Measurements from ENCODE around the gene FN1. TPM values are rescaled to one million over a fixed set of nuclear protein-coding genes. Genes with fewer than 3 reads are reported as not detected.

Gene FN1
- total RNA-seq, 4 donors from 2014 or later = 24.8 to 341 (median 58.6) TPM

DNA sequence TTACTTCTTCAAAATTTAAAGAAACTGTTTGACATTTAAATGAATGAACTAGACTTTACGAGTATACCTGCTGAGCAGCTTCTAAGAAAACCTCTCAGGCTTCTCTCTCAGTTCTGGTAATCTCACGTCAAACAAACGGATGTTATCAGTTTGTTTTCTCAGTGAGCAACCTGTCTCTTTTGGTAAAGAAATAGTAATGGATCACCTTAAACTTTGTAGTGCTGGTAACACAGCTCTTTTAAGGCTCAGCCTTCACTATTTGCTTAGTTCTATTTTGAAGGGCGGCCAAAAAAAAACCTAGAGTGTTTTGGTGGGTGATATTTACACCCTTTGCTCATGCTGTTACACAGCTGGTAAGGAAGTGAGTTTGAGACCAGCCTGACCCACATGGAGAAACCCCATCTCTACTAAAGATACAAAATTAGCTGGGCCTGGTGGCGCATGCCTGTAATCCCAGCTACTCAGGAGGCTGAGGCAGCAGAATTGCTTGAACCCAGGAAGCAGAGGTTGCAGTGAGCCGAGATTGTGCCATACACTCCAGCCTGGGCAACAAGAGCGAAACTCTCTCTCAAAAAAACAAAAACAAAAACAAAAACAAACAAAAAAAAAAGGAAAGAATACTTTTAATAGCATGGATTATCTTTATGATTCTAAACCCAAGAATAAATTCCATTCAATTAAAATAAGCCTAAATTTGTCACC, 15.9 kb downstream of the FN1 start:
- no peak for TF ChIP-seq POLR2A (IDR thresholded peaks at IDR 0.05)
- TF ChIP-seq, protein P1, sequence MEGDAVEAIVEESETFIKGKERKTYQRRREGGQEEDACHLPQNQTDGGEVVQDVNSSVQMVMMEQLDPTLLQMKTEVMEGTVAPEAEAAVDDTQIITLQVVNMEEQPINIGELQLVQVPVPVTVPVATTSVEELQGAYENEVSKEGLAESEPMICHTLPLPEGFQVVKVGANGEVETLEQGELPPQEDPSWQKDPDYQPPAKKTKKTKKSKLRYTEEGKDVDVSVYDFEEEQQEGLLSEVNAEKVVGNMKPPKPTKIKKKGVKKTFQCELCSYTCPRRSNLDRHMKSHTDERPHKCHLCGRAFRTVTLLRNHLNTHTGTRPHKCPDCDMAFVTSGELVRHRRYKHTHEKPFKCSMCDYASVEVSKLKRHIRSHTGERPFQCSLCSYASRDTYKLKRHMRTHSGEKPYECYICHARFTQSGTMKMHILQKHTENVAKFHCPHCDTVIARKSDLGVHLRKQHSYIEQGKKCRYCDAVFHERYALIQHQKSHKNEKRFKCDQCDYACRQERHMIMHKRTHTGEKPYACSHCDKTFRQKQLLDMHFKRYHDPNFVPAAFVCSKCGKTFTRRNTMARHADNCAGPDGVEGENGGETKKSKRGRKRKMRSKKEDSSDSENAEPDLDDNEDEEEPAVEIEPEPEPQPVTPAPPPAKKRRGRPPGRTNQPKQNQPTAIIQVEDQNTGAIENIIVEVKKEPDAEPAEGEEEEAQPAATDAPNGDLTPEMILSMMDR (IDR thresholded peaks at IDR 0.05 in 4 of 5, conservative IDR thresholded peaks at IDR 0.05 in 1 of 5) = no peak
- no peaks in the 10 kb centered on the region for H3K36me3 ChIP-seq
- no peak overlapping the region for H3K27ac ChIP-seq
- no peaks in the 10 kb centered on the region for H3K9me3 ChIP-seq
- H3K27me3 ChIP-seq = no peaks in the 10 kb centered on the region
- in situ Hi-C loops (cut with MboI; ENCODE audit: low sequenced_read_pairs in 4 of 4) = no loop called here
- no peak overlapping the region for H3K4me3 ChIP-seq
- DNase-seq (no peak), ATAC-seq (no peak)
- intact Hi-C loops (cut with DNase I; ENCODE audit: low total_unique reads) = no loop called here
- no peaks in the 10 kb centered on the region for H3K4me1 ChIP-seq

DNA sequence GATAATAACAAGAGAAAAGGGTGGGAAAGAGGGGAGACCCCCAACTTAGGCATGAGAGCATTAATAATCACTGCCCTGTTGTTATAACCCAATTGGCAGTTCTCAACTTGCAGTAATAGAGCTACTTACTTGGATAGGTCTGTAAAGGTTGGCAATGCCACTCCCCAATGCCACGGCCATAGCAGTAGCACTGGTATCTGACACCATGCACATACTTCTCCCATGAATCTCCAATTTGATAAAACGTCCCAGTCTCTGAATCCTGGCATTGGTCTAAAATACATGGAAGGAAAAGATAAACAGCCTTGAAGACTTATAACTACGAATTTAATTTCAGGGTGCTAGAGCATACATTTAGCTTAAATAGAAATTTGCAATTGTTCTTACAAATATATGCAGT, 16.8 kb downstream of the FN1 start:
- no peak overlapping the region for H3K27ac ChIP-seq

GRCh38 chr2:215418064-215418963, 17.6 kb downstream of the FN1 start:
- no peak overlapping the region for H3K27ac ChIP-seq
- intact Hi-C loops (cut with DNase I; ENCODE audit: low total_unique reads) (no loop called here), in situ Hi-C loops (cut with MboI; ENCODE audit: low sequenced_read_pairs in 4 of 4) (no loop called here)
- no peak for ATAC-seq
- no peaks in the 10 kb centered on the region for H3K9me3 ChIP-seq
- no peak overlapping the region for H3K4me3 ChIP-seq
- no peaks in the 10 kb centered on the region for H3K36me3 ChIP-seq
- H3K27me3 ChIP-seq = no peaks in the 10 kb centered on the region
- no peaks in the 10 kb centered on the region for H3K4me1 ChIP-seq
- TF ChIP-seq POLR2A (IDR thresholded peaks at IDR 0.05) = no peak
- TF ChIP-seq, protein P1 (IDR thresholded peaks at IDR 0.05 in 4 of 5, conservative IDR thresholded peaks at IDR 0.05 in 1 of 5) = no peak
- DNase-seq = no peak

More for the DNA sequence above, 16.8 kb downstream of the FN1 start:
- no peaks in the 10 kb centered on the region for H3K4me1 ChIP-seq
- intact Hi-C loops (cut with DNase I; ENCODE audit: low total_unique reads) = no loop called here
- DNase-seq = no peak
- H3K36me3 ChIP-seq = no peaks in the 10 kb centered on the region
- H3K27me3 ChIP-seq = no peaks in the 10 kb centered on the region
- H3K9me3 ChIP-seq = no peaks in the 10 kb centered on the region
- no peak for TF ChIP-seq POLR2A (IDR thresholded peaks at IDR 0.05)
- TF ChIP-seq, protein P1 (IDR thresholded peaks at IDR 0.05 in 4 of 5, conservative IDR thresholded peaks at IDR 0.05 in 1 of 5) = no peak
- no peak for ATAC-seq
- no peak overlapping the region for H3K4me3 ChIP-seq
- in situ Hi-C loops (cut with MboI; ENCODE audit: low sequenced_read_pairs in 4 of 4) = no loop called here

- no peak for ATAC-seq
- H3K27me3 ChIP-seq = no peaks in the 10 kb centered on the region
- TF ChIP-seq POLR2A (IDR thresholded peaks at IDR 0.05) = no peak
- TF ChIP-seq, protein P1 (IDR thresholded peaks at IDR 0.05 in 4 of 5, conservative IDR thresholded peaks at IDR 0.05 in 1 of 5) = no peak
- H3K27ac ChIP-seq = no peak overlapping the region
- H3K4me3 ChIP-seq = no peak overlapping the region
- H3K36me3 ChIP-seq = no peaks in the 10 kb centered on the region
- in situ Hi-C loops (cut with MboI; ENCODE audit: low sequenced_read_pairs in 4 of 4) = no loop called here
- no peaks in the 10 kb centered on the region for H3K9me3 ChIP-seq
- DNase-seq = no peak
- H3K4me1 ChIP-seq = no peaks in the 10 kb centered on the region
- intact Hi-C loops (cut with DNase I; ENCODE audit: low total_unique reads) = no loop called here
Observed at GRCh38 chr2:215417400-215417951, 18.4 kb downstream of the FN1 start.

Data from gastrocnemius medialis (tissue), 4 donors.